ENCODE data around the gene SBNO2. TPM values are rescaled to one million over a fixed set of nuclear protein-coding genes. Genes with fewer than 3 reads are reported as not detected.

The SBNO2 gene
- polyA plus RNA-seq, 1 of the 3 experiments (the other 2 are of a cell fraction), result 18.3 TPM

DNA sequence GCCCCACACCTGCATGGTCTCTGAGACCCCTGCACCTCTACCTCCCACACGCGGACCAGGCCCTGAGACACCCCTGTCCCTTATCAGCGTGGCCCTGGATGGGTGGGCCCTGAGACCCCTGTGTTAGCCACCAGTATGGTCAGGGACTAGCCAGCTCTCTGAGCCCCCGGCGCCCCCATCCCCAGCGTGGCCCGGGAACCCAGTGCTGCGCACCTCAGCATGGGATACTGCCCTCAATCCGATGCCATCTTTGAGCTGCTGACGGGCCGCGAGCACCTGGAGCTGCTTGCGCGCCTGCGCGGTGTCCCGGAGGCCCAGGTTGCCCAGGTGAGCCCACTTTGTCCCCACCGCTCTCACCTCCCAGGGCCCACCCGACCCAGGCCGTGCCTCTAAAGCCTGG, 112.1 kb downstream of the SBNO2 start (continued):
- TF ChIP-seq IRF3 (IDR thresholded peaks at IDR 0.05; ENCODE audit: low read depth, low read length) (no peak), CHD2 (IDR thresholded peaks at IDR 0.05; ENCODE audit: low read length, partially characterized antibody) (no peak)
- TF ChIP-seq, protein P1, sequence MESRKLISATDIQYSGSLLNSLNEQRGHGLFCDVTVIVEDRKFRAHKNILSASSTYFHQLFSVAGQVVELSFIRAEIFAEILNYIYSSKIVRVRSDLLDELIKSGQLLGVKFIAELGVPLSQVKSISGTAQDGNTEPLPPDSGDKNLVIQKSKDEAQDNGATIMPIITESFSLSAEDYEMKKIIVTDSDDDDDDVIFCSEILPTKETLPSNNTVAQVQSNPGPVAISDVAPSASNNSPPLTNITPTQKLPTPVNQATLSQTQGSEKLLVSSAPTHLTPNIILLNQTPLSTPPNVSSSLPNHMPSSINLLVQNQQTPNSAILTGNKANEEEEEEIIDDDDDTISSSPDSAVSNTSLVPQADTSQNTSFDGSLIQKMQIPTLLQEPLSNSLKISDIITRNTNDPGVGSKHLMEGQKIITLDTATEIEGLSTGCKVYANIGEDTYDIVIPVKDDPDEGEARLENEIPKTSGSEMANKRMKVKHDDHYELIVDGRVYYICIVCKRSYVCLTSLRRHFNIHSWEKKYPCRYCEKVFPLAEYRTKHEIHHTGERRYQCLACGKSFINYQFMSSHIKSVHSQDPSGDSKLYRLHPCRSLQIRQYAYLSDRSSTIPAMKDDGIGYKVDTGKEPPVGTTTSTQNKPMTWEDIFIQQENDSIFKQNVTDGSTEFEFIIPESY (IDR thresholded peaks at IDR 0.05; ENCODE audit: borderline replicate concordance, low read depth), result no peak

- peaks cover 0 to 7% of the 10 kb centered on the region in 2 experiments; a peak in 1 of 4 replicates for H3K4me1 ChIP-seq (ENCODE audit: control insufficient read depth in 1 of 2, insufficient read depth in 2 of 2, low read depth in 1 of 2, low read length in 1 of 2)
- no peak overlapping the region for H3K9ac ChIP-seq
- H3K4me2 ChIP-seq, result no peak overlapping the region
- POLR2A ChIA-PET, result no interaction called here
- DNase-seq, result no peak
- no peaks in the 10 kb centered on the region for H4K20me1 ChIP-seq (ENCODE audit: insufficient read depth)
- peaks cover 5% of the 10 kb centered on the region for H3F3A ChIP-seq (replicated peaks; ENCODE audit: insufficient read depth)
- H3K27ac ChIP-seq (ENCODE audit: low read depth in 2 of 2, low read length in 1 of 2), result no peak overlapping the region
- H3K9me3 ChIP-seq, result peaks cover 11% of the 10 kb centered on the region; the same call in 1 of the 2 replicates
- no peaks in the 10 kb centered on the region for H3K27me3 ChIP-seq (ENCODE audit: insufficient read depth)
- no peak for TF ChIP-seq RAD21 (IDR thresholded peaks at IDR 0.05; ENCODE audit: low read length)
- TF ChIP-seq TAF1 (IDR thresholded peaks at IDR 0.05; ENCODE audit: borderline replicate concordance, low read depth, low read length), result no peak
- TF ChIP-seq, protein P2, sequence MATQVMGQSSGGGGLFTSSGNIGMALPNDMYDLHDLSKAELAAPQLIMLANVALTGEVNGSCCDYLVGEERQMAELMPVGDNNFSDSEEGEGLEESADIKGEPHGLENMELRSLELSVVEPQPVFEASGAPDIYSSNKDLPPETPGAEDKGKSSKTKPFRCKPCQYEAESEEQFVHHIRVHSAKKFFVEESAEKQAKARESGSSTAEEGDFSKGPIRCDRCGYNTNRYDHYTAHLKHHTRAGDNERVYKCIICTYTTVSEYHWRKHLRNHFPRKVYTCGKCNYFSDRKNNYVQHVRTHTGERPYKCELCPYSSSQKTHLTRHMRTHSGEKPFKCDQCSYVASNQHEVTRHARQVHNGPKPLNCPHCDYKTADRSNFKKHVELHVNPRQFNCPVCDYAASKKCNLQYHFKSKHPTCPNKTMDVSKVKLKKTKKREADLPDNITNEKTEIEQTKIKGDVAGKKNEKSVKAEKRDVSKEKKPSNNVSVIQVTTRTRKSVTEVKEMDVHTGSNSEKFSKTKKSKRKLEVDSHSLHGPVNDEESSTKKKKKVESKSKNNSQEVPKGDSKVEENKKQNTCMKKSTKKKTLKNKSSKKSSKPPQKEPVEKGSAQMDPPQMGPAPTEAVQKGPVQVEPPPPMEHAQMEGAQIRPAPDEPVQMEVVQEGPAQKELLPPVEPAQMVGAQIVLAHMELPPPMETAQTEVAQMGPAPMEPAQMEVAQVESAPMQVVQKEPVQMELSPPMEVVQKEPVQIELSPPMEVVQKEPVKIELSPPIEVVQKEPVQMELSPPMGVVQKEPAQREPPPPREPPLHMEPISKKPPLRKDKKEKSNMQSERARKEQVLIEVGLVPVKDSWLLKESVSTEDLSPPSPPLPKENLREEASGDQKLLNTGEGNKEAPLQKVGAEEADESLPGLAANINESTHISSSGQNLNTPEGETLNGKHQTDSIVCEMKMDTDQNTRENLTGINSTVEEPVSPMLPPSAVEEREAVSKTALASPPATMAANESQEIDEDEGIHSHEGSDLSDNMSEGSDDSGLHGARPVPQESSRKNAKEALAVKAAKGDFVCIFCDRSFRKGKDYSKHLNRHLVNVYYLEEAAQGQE (IDR thresholded peaks at IDR 0.05; ENCODE audit: low read depth, low read length), result no peak
- TF ChIP-seq RFX5 (IDR thresholded peaks at IDR 0.05; ENCODE audit: low read length), result no peak
- TF ChIP-seq SMC3 (IDR thresholded peaks at IDR 0.05; ENCODE audit: low read depth, low read length), result no peak
- TF ChIP-seq, protein P3, sequence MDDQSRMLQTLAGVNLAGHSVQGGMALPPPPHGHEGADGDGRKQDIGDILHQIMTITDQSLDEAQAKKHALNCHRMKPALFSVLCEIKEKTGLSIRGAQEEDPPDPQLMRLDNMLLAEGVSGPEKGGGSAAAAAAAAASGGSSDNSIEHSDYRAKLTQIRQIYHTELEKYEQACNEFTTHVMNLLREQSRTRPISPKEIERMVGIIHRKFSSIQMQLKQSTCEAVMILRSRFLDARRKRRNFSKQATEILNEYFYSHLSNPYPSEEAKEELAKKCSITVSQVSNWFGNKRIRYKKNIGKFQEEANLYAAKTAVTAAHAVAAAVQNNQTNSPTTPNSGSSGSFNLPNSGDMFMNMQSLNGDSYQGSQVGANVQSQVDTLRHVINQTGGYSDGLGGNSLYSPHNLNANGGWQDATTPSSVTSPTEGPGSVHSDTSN (IDR thresholded peaks at IDR 0.05), result no peak
- TF ChIP-seq JUND (IDR thresholded peaks at IDR 0.05), result no peak
- TF ChIP-seq MXI1 (IDR thresholded peaks at IDR 0.05; ENCODE audit: low read depth, low read length), result no peak
- no peak for TF ChIP-seq MEF2A (IDR thresholded peaks at IDR 0.05; ENCODE audit: borderline replicate concordance, low read depth)
- TF ChIP-seq, protein P1 (IDR thresholded peaks at IDR 0.05; ENCODE audit: borderline replicate concordance, low read depth), result no peak
- TF ChIP-seq RCOR1 (IDR thresholded peaks at IDR 0.05; ENCODE audit: low read length), result no peak
- no peak for TF ChIP-seq USF1 (IDR thresholded peaks at IDR 0.05; ENCODE audit: borderline replicate concordance, low read depth)
- TF ChIP-seq POLR2AphosphoS5 (IDR thresholded peaks at IDR 0.05; ENCODE audit: low read depth, low read length), result no peak
- no peak for TF ChIP-seq EZH2phosphoT487 (IDR thresholded peaks at IDR 0.05; ENCODE audit: borderline replicate concordance, low read depth)
- no peak for TF ChIP-seq IRF3 (IDR thresholded peaks at IDR 0.05; ENCODE audit: low read depth, low read length)
- TF ChIP-seq, protein P4, sequence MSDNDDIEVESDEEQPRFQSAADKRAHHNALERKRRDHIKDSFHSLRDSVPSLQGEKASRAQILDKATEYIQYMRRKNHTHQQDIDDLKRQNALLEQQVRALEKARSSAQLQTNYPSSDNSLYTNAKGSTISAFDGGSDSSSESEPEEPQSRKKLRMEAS (IDR thresholded peaks at IDR 0.05; ENCODE audit: low read depth), result no peak
- TF ChIP-seq SIN3A (IDR thresholded peaks at IDR 0.05; ENCODE audit: borderline replicate concordance, low read depth, low read length), result no peak
- H2AFZ ChIP-seq (ENCODE audit: low read depth), result no peak overlapping the region
- no peak overlapping the region for H3K4me3 ChIP-seq (ENCODE audit: low read depth in 2 of 2, low read length in 1 of 2)
- 56% methylated on average over 5 of the region's 5 CpGs for WGBS (ENCODE audit: low lambda C conversion rate)
- no peaks in the 10 kb centered on the region for H3K36me3 ChIP-seq (replicated peaks in 1 of 2; ENCODE audit: control insufficient read depth in 1 of 2, insufficient read depth in 2 of 2, low read length in 1 of 2)
- H3K9me2 ChIP-seq, result no peaks in the 10 kb centered on the region
- CTCF ChIA-PET, result interaction anchor here (0.6 kb wide), 1 partner anchor 120 kb away, joined by 3 read pairs; no protein-coding TSS in a partner anchor
- no peaks in the 10 kb centered on the region for H3K79me2 ChIP-seq (ENCODE audit: insufficient read depth)
Measured at GRCh38 chr19:1060689-1061088, 113.4 kb downstream of the SBNO2 start.

All from SK-N-SH (cell line).